NT2/D1 (cell line): Measurements from ENCODE around the gene PEPD.

Source experiments
- SUZ12 ChIP-seq: IDR thresholded peaks from 2 replicates; pipeline ENCODE4 v1.6.1; 2011; ENCODE audit not compliant: insufficient read length, insufficient read depth; ENCODE audit errors: extremely low read depth
- YY1 ChIP-seq: IDR thresholded peaks from 2 replicates; pipeline ENCODE4 v1.6.1; 2011; ENCODE audit not compliant: insufficient read length, insufficient read depth

DNA sequence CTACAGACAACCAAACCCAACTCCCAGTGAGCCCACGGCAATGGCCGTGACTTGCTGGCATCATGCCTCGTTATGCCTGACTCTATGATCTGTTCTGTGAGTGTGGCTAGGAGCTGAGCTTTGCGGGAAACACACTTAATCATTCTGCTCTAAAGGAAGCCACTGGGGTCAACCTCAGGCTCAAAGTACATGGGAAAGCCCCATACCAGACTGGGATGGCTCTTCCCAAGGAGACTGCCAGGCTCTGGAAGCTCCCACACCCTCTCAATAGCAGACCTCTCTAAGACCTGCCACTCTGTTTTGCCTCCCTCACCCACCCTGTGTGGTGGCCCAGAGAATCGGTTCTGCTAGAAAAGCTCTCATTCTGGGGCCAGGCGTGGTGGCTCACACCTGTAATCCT lies 2.2 kb downstream of the PEPD start:
- no peak for TF ChIP-seq SUZ12
- no peak for TF ChIP-seq YY1
